Endothelial cell of umbilical vein (primary cell): Measurements from ENCODE around the gene DIAPH3. TPM values are rescaled to one million over a fixed set of nuclear protein-coding genes. Genes with fewer than 3 reads are reported as not detected.

Experiments
- BruUV-seq: library from RNA; stranded (reverse); fragments of 400-500 nt; replicated peaks from 2 replicates; lab custom pipeline; 2021; lab: Mats Ljungman, UMichigan
- CTCF ChIA-PET: fragments of 300-600, 350-600 bp; sonication (Branson Sonifier 250); formaldehyde crosslinking; loops from one replicate; lab custom pipeline; 2021; ENCODE audit warnings: antibody characterized with exemption, inconsistent platforms; lab: Charles Lee
- POLR2A ChIA-PET: fragments of 300-600, 350-600 bp; sonication (Branson Sonifier 250); formaldehyde crosslinking; loops from one replicate; lab custom pipeline; 2021; ENCODE audit warnings: antibody characterized with exemption, inconsistent platforms; lab: Charles Lee
- DNase-seq: peaks from one replicate; pipeline ENCODE4 v3.0.0-alpha.2; 2011; ENCODE audit warnings: low read depth, low spot score
- FAIRE-seq: peaks from 2 replicates; lab custom pipeline; 2011; peaks lifted over from hg19 to GRCh38; lab: Jason Lieb, UNC
- H2AFZ ChIP-seq: 2 replicates; pipeline ENCODE4 v1.6.0; 2012; ENCODE audit warnings: low read depth, low read length, control low read depth, inconsistent platforms
- H3K27ac ChIP-seq: 2 replicates; pipeline ENCODE4 v1.5.1; 2011; ENCODE audit warnings: low read depth, mild to moderate bottlenecking, control low read depth, low read length, moderate library complexity; ENCODE audit not compliant: insufficient read depth
- H3K27me3 ChIP-seq, 2 experiments: 2 replicates each; pipeline versions ENCODE4 v1.6.0 to v1.6.1; 2011; ENCODE audit warnings: low read length in 2 of 2, mixed read lengths in 1 of 2; ENCODE audit not compliant: control insufficient read depth in 2 of 2, insufficient read depth in 2 of 2
- H3K36me3 ChIP-seq, 2 experiments: 2 replicates in 1 of 2; 3 replicates in 1 of 2; pipeline ENCODE4 v1.5.1; 2011; ENCODE audit warnings: low read length in 2 of 2, mild to moderate bottlenecking in 1 of 2, moderate library complexity in 1 of 2; ENCODE audit not compliant: control insufficient read depth in 2 of 2, insufficient read depth in 2 of 2; ENCODE audit errors: extremely low read depth in 1 of 2
- H3K4me1 ChIP-seq: 3 replicates; pipeline ENCODE4 v1.5.1; 2011; ENCODE audit warnings: mild to moderate bottlenecking, low read length; ENCODE audit not compliant: control insufficient read depth, insufficient read depth; ENCODE audit errors: extremely low read depth
- H3K4me2 ChIP-seq: 2 replicates; pipeline ENCODE4 v1.6.1; 2011; ENCODE audit warnings: low read length, control low read depth, mixed read lengths; ENCODE audit not compliant: insufficient read depth
- H3K4me3 ChIP-seq, 3 experiments: fragments of 200-600 bp in 1 of 3; sonication (generic), shearing (Covaris generic) in 1 of 3; replicated peaks in 1 of 3; 2 replicates each; pipeline ENCODE4 v1.5.1; 2011 to 2016; ENCODE audit warnings: control low read depth in 3 of 3, low read length in 3 of 3, mild to moderate bottlenecking in 2 of 3, inconsistent platforms in 1 of 3, low read depth in 1 of 3, moderate library complexity in 1 of 3; ENCODE audit not compliant: insufficient read depth in 1 of 3
- H3K79me2 ChIP-seq: 2 replicates; pipeline ENCODE4 v1.6.0; 2012; ENCODE audit warnings: low read length, inconsistent platforms; ENCODE audit not compliant: control insufficient read depth, insufficient read depth
- H3K9ac ChIP-seq: replicated peaks from 2 replicates; pipeline ENCODE3; 2011; ENCODE audit warnings: low read length, control low read depth; ENCODE audit not compliant: insufficient read depth; ENCODE audit errors: extremely low read depth
- H3K9me1 ChIP-seq: replicated peaks from 3 replicates; pipeline ENCODE4 v1.6.0; 2011; ENCODE audit warnings: mild to moderate bottlenecking, low read length; ENCODE audit not compliant: control insufficient read depth, insufficient read depth; ENCODE audit errors: extremely low read depth
- H3K9me3 ChIP-seq: replicated peaks from 2 replicates; pipeline ENCODE4 v1.5.1; 2012; ENCODE audit warnings: low read length, inconsistent platforms; ENCODE audit not compliant: control insufficient read depth, insufficient read depth
- H4K20me1 ChIP-seq: replicated peaks from 2 replicates; pipeline ENCODE3; 2011; ENCODE audit warnings: mild to moderate bottlenecking, low read length; ENCODE audit not compliant: control insufficient read depth, insufficient read depth; ENCODE audit errors: extremely low read depth
- CTCF ChIP-seq, 2 donors: IDR thresholded peaks; 1 replicate in 1 of 2; 2 replicates in 1 of 2; pipeline ENCODE4 v1.5.1; 2011; ENCODE audit warnings: low read length in 2 of 2, mild to moderate bottlenecking in 2 of 2, moderate library complexity in 2 of 2, control low read depth in 1 of 2, inconsistent platforms in 1 of 2, low read depth in 1 of 2; ENCODE audit not compliant: insufficient read depth in 1 of 2; ENCODE audit errors: extremely low read depth in 1 of 2
- EZH2 ChIP-seq: IDR thresholded peaks from 2 replicates; pipeline ENCODE4 v1.6.1; 2012; ENCODE audit warnings: borderline replicate concordance, low read depth, mild to moderate bottlenecking, moderate library complexity, low read length, inconsistent platforms; ENCODE audit not compliant: severe bottlenecking
- FOS ChIP-seq: IDR thresholded peaks from 2 replicates; pipeline ENCODE4 v1.6.1; 2011; ENCODE audit warnings: mild to moderate bottlenecking, low read length, moderate library complexity, borderline replicate concordance; ENCODE audit not compliant: insufficient read depth
- GATA2 ChIP-seq: IDR thresholded peaks from 2 replicates; pipeline ENCODE4 v1.7.0; 2011; ENCODE audit warnings: low read depth, mild to moderate bottlenecking, moderate library complexity, mixed read lengths, low read length; ENCODE audit not compliant: insufficient read length, insufficient read depth
- JUN ChIP-seq: IDR thresholded peaks from 2 replicates; pipeline ENCODE4 v1.6.1; 2011; ENCODE audit warnings: borderline replicate concordance, low read depth; ENCODE audit not compliant: insufficient read length, insufficient read depth
- MAX ChIP-seq: IDR thresholded peaks from 2 replicates; pipeline ENCODE4 v1.6.1; 2011; ENCODE audit not compliant: insufficient read depth, insufficient read length
- MYC ChIP-seq: IDR thresholded peaks from one replicate; pipeline ENCODE4 v1.6.1; 2011; ENCODE audit warnings: mild to moderate bottlenecking, low read depth, low read length
- POLR2A ChIP-seq: IDR thresholded peaks from 2 replicates; pipeline ENCODE4 v1.6.1; 2012; ENCODE audit warnings: low read depth, mild to moderate bottlenecking, control low read depth, low read length
- POLR2AphosphoS5 ChIP-seq: IDR thresholded peaks from 2 replicates; pipeline ENCODE4 v1.6.1; 2012; ENCODE audit warnings: low read depth, mild to moderate bottlenecking, control low read depth, low read length, moderate library complexity; ENCODE audit not compliant: insufficient read depth
- dilution Hi-C: fragments of 300-500 bp; cut with MboI; formaldehyde crosslinking; loops from one replicate; pipeline ENCODE4 v1.15.0; 2019; ENCODE audit warnings: low sequenced_read_pairs; ENCODE audit not compliant: extremely low pct_ligation_motif_present
- intact Hi-C: fragments of 100-400 bp; cut with micrococcal nuclease; formaldehyde crosslinking; loops from one replicate; pipeline ENCODE4 v1.10.0; 2022
- polyA plus RNA-seq, 4 experiments: library from polyadenylated mRNA; depleted of rRNA in 3 of 4; stranded (reverse) in 3 of 4; unstranded in 1 of 4; fragments of >200 nt; gene quantifications; 2 replicates each; pipeline versions ENCODE4 v1.2.1 to v1.2.3, GENCODE V29; 2011 to 2012; ENCODE audit warnings: missing spikeins in 1 of 4
- total RNA-seq: library from RNA; stranded (reverse); gene quantifications from 2 replicates; pipeline ENCODE4 v1.2.3, GENCODE V29; 2021

DIAPH3 gene
- total and polyA plus RNA-seq, 2 donors (not counting 3 experiments of a cell fraction or from before 2014, with no cell fraction given) = 9.9 to 44.0 TPM

- DNase-seq (no peak), FAIRE-seq (no peak)
- Histone ChIP-seq H3K27ac (no peak overlapping the region), H3K27me3 (no peaks in the 10 kb centered on the region), H3K9me1 (no peaks in the 10 kb centered on the region), H3K4me2 (no peak overlapping the region), H3K4me1 (no peaks in the 10 kb centered on the region), H2AFZ (no peak overlapping the region), H3K9me3 (no peaks in the 10 kb centered on the region), H3K4me3 (no peak overlapping the region), H3K79me2 (no peaks in the 10 kb centered on the region), H4K20me1 (no peaks in the 10 kb centered on the region), H3K36me3 (no peaks in the 10 kb centered on the region), H3K9ac (no peak overlapping the region)
- ChIA-PET POLR2A (no interaction called here), CTCF (interaction anchor here (1.1 to 2.9 kb wide), 5 partner anchors 9 to 61 kb away, joined by 3 to 10 read pairs (median 7); no protein-coding TSS in a partner anchor)
- intact Hi-C loops (no loop called here), dilution Hi-C loops (no loop called here)
- no peak for TF ChIP-seq FOS
- no peak for TF ChIP-seq GATA2
- TF ChIP-seq EZH2 = no peak
- TF ChIP-seq MYC = no peak
- no peak for TF ChIP-seq POLR2AphosphoS5
- no peak for TF ChIP-seq MAX
- TF ChIP-seq POLR2A = no peak
- TF ChIP-seq CTCF (IDR thresholded peaks at IDR 0.05; ENCODE audit: extremely low read depth in 1 of 2, insufficient read depth in 1 of 2, low read depth in 1 of 2, low read length in 2 of 2) = no peak
- TF ChIP-seq JUN = no peak
- no TSS peak for BruUV-seq
Measured at GRCh38 chr13:59745392-59745788, 418.3 kb downstream of the DIAPH3 start.
